Dendritic cell treated with granulocyte-macrophage colony-stimulating factor and Interleukin-4, amounts not matched to agents 40 ng/mL and 50 ng/mL, for 4 days (primary cell): ENCODE measurements around the gene DAAM2.

Source experiments
- H3K27ac Mint-ChIP-seq: one replicate; pipeline ENCODE4 v1.8.0; 2022; ENCODE audit warnings: mild to moderate bottlenecking, mixed read lengths
- H3K27me3 Mint-ChIP-seq: one replicate; pipeline ENCODE4 v1.8.0; 2022; ENCODE audit warnings: mild to moderate bottlenecking, mixed read lengths
- H3K36me3 Mint-ChIP-seq: one replicate; pipeline ENCODE4 v1.8.0; 2022; ENCODE audit warnings: low read depth, mixed read lengths
- H3K4me1 Mint-ChIP-seq: one replicate; pipeline ENCODE4 v1.8.0; 2022; ENCODE audit warnings: low read depth, mixed read lengths
- H3K4me3 Mint-ChIP-seq: one replicate; pipeline ENCODE4 v1.8.0; 2022; ENCODE audit warnings: mild to moderate bottlenecking, moderate library complexity, mixed read lengths
- H3K9me3 Mint-ChIP-seq: one replicate; pipeline ENCODE4 v1.8.0; 2022; ENCODE audit warnings: mixed read lengths
- intact Hi-C: fragments of 100-400 bp; cut with micrococcal nuclease; formaldehyde crosslinking; loops from one replicate; pipeline ENCODE4 v1.15.0; 2022

Gene DAAM2

GRCh38 chr6:39884696-39885095 is 92.5 kb downstream of the DAAM2 start:
- Mint-ChIP-seq H3K27ac (no peak overlapping the region), H3K9me3 (no peaks in the 10 kb centered on the region), H3K4me1 (no peaks in the 10 kb centered on the region), H3K4me3 (no peak overlapping the region), H3K27me3 (peaks cover 11% of the 10 kb centered on the region), H3K36me3 (no peaks in the 10 kb centered on the region)
- intact Hi-C loops = no loop called here

- no peaks in the 10 kb centered on the region for H3K9me3 Mint-ChIP-seq
- no peaks in the 10 kb centered on the region for H3K36me3 Mint-ChIP-seq
- peaks cover 14% of the 10 kb centered on the region for H3K27me3 Mint-ChIP-seq
- no peaks in the 10 kb centered on the region for H3K4me1 Mint-ChIP-seq
- intact Hi-C loops = no loop called here
- H3K27ac Mint-ChIP-seq = no peak overlapping the region
- no peak overlapping the region for H3K4me3 Mint-ChIP-seq
Measured at GRCh38 chr6:39885691-39886090, 93.5 kb downstream of the DAAM2 start.

GRCh38 chr6:39886871-39887270 is 94.7 kb downstream of the DAAM2 start:
- Mint-ChIP-seq H3K4me1 (no peaks in the 10 kb centered on the region), H3K27me3 (peaks cover 14% of the 10 kb centered on the region), H3K4me3 (no peak overlapping the region), H3K9me3 (no peaks in the 10 kb centered on the region), H3K27ac (no peak overlapping the region), H3K36me3 (no peaks in the 10 kb centered on the region)
- intact Hi-C loops = no loop called here

GRCh38 chr6:39887692-39888450 is 95.7 kb downstream of the DAAM2 start:
- Mint-ChIP-seq H3K4me3 (no peak overlapping the region), H3K27ac (no peak overlapping the region), H3K9me3 (no peaks in the 10 kb centered on the region), H3K4me1 (no peaks in the 10 kb centered on the region), H3K36me3 (no peaks in the 10 kb centered on the region), H3K27me3 (peaks cover 12% of the 10 kb centered on the region)
- intact Hi-C loops = no loop called here

GRCh38 chr6:39889229-39889628 is 97.1 kb downstream of the DAAM2 start:
- intact Hi-C loops = no loop called here
- H3K4me3 Mint-ChIP-seq = no peak overlapping the region
- H3K27ac Mint-ChIP-seq = no peak overlapping the region
- no peaks in the 10 kb centered on the region for H3K36me3 Mint-ChIP-seq
- H3K9me3 Mint-ChIP-seq = no peaks in the 10 kb centered on the region
- peaks cover 12% of the 10 kb centered on the region for H3K27me3 Mint-ChIP-seq
- no peaks in the 10 kb centered on the region for H3K4me1 Mint-ChIP-seq

GRCh38 chr6:39891353-39891752 is 99.2 kb downstream of the DAAM2 start:
- Mint-ChIP-seq H3K4me1 (no peaks in the 10 kb centered on the region), H3K9me3 (no peaks in the 10 kb centered on the region), H3K4me3 (no peak overlapping the region), H3K27ac (no peak overlapping the region), H3K27me3 (peaks cover 10% of the 10 kb centered on the region), H3K36me3 (no peaks in the 10 kb centered on the region)
- intact Hi-C loops = loop anchor here (5.0 kb wide), 1 partner anchor 529 kb away; no protein-coding TSS in a partner anchor

- Mint-ChIP-seq H3K4me3 (no peak overlapping the region), H3K27ac (no peak overlapping the region), H3K9me3 (no peaks in the 10 kb centered on the region), H3K4me1 (no peaks in the 10 kb centered on the region), H3K36me3 (no peaks in the 10 kb centered on the region), H3K27me3 (peaks cover 10% of the 10 kb centered on the region)
- intact Hi-C loops = loop anchor here (5.0 kb wide), 1 partner anchor 530 kb away; no protein-coding TSS in a partner anchor
Measured at GRCh38 chr6:39891976-39892375, 99.8 kb downstream of the DAAM2 start.

- Mint-ChIP-seq H3K36me3 (no peaks in the 10 kb centered on the region), H3K27ac (no peak overlapping the region), H3K4me1 (no peaks in the 10 kb centered on the region), H3K9me3 (no peaks in the 10 kb centered on the region), H3K4me3 (no peak overlapping the region), H3K27me3 (peaks cover 10% of the 10 kb centered on the region)
- intact Hi-C loops = loop anchor here (5.0 kb wide), 1 partner anchor 530 kb away; no protein-coding TSS in a partner anchor
Measured at GRCh38 chr6:39892490-39893129, 100.4 kb downstream of the DAAM2 start.

GRCh38 chr6:39893286-39893685 is 101.1 kb downstream of the DAAM2 start:
- peaks cover 9% of the 10 kb centered on the region for H3K27me3 Mint-ChIP-seq
- H3K27ac Mint-ChIP-seq = no peak overlapping the region
- intact Hi-C loops = loop anchor here (5.0 kb wide), 1 partner anchor 531 kb away; no protein-coding TSS in a partner anchor
- H3K4me3 Mint-ChIP-seq = no peak overlapping the region
- H3K4me1 Mint-ChIP-seq = no peaks in the 10 kb centered on the region
- no peaks in the 10 kb centered on the region for H3K9me3 Mint-ChIP-seq
- no peaks in the 10 kb centered on the region for H3K36me3 Mint-ChIP-seq

GRCh38 chr6:39896701-39897100 is 104.5 kb downstream of the DAAM2 start:
- Mint-ChIP-seq H3K27ac (no peak overlapping the region), H3K27me3 (no peaks in the 10 kb centered on the region), H3K4me1 (no peaks in the 10 kb centered on the region), H3K36me3 (no peaks in the 10 kb centered on the region), H3K4me3 (no peak overlapping the region), H3K9me3 (no peaks in the 10 kb centered on the region)
- intact Hi-C loops = no loop called here

GRCh38 chr6:39897698-39898097 is 105.5 kb downstream of the DAAM2 start:
- H3K27me3 Mint-ChIP-seq = no peaks in the 10 kb centered on the region
- intact Hi-C loops = no loop called here
- H3K9me3 Mint-ChIP-seq = no peaks in the 10 kb centered on the region
- H3K36me3 Mint-ChIP-seq = no peaks in the 10 kb centered on the region
- no peak overlapping the region for H3K27ac Mint-ChIP-seq
- no peaks in the 10 kb centered on the region for H3K4me1 Mint-ChIP-seq
- H3K4me3 Mint-ChIP-seq = no peak overlapping the region

GRCh38 chr6:39898625-39899024 is 106.4 kb downstream of the DAAM2 start:
- Mint-ChIP-seq H3K27me3 (no peaks in the 10 kb centered on the region), H3K36me3 (no peaks in the 10 kb centered on the region)
- intact Hi-C loops = no loop called here

GRCh38 chr6:39899554-39900295 is 107.5 kb downstream of the DAAM2 start:
- intact Hi-C loops = no loop called here
- no peaks in the 10 kb centered on the region for H3K36me3 Mint-ChIP-seq
- no peaks in the 10 kb centered on the region for H3K27me3 Mint-ChIP-seq
- no peaks in the 10 kb centered on the region for H3K4me1 Mint-ChIP-seq
- H3K9me3 Mint-ChIP-seq = no peaks in the 10 kb centered on the region
- no peak overlapping the region for H3K27ac Mint-ChIP-seq
- no peak overlapping the region for H3K4me3 Mint-ChIP-seq

More at GRCh38 chr6:39898625-39899024, 106.4 kb downstream of the DAAM2 start:
- Mint-ChIP-seq H3K27ac (no peak overlapping the region), H3K9me3 (no peaks in the 10 kb centered on the region), H3K4me1 (no peaks in the 10 kb centered on the region), H3K4me3 (no peak overlapping the region)

- Mint-ChIP-seq H3K4me3 (no peak overlapping the region), H3K36me3 (no peaks in the 10 kb centered on the region), H3K4me1 (no peaks in the 10 kb centered on the region), H3K9me3 (no peaks in the 10 kb centered on the region), H3K27ac (no peak overlapping the region), H3K27me3 (no peaks in the 10 kb centered on the region)
- intact Hi-C loops = no loop called here
Measured at GRCh38 chr6:39901116-39901655, 109.0 kb downstream of the DAAM2 start.
